GM12872 (cell line): Measurements from ENCODE around the gene HAT1.

Source experiments
- TF ChIP-seq, protein P1 (sequence below): IDR thresholded peaks from 3 replicates; pipeline ENCODE4 v1.5.1; 2011; ENCODE audit warnings: low read depth, mild to moderate bottlenecking, low read length, moderate library complexity; ENCODE audit not compliant: insufficient read depth

Gene HAT1

DNA sequence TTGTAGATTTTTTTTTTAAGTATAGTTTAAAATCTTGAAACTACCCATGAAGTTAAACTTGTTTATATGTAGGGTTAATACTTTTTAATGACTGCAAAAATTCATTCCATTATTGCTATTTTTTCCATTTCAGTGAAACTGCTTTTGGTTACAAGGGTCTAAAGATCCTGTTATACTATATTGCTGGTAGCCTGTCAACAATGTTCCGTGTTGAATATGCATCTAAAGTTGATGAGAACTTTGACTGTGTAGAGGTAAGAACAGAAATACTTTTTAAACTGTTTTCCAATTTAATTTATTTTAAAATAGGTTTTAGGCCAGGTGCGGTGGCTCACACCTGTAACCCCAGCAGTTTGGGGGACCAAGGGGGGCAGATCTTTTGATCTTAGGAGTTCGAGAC, 30.5 kb downstream of the HAT1 start:
- TF ChIP-seq, protein P1, sequence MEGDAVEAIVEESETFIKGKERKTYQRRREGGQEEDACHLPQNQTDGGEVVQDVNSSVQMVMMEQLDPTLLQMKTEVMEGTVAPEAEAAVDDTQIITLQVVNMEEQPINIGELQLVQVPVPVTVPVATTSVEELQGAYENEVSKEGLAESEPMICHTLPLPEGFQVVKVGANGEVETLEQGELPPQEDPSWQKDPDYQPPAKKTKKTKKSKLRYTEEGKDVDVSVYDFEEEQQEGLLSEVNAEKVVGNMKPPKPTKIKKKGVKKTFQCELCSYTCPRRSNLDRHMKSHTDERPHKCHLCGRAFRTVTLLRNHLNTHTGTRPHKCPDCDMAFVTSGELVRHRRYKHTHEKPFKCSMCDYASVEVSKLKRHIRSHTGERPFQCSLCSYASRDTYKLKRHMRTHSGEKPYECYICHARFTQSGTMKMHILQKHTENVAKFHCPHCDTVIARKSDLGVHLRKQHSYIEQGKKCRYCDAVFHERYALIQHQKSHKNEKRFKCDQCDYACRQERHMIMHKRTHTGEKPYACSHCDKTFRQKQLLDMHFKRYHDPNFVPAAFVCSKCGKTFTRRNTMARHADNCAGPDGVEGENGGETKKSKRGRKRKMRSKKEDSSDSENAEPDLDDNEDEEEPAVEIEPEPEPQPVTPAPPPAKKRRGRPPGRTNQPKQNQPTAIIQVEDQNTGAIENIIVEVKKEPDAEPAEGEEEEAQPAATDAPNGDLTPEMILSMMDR: no peak

DNA sequence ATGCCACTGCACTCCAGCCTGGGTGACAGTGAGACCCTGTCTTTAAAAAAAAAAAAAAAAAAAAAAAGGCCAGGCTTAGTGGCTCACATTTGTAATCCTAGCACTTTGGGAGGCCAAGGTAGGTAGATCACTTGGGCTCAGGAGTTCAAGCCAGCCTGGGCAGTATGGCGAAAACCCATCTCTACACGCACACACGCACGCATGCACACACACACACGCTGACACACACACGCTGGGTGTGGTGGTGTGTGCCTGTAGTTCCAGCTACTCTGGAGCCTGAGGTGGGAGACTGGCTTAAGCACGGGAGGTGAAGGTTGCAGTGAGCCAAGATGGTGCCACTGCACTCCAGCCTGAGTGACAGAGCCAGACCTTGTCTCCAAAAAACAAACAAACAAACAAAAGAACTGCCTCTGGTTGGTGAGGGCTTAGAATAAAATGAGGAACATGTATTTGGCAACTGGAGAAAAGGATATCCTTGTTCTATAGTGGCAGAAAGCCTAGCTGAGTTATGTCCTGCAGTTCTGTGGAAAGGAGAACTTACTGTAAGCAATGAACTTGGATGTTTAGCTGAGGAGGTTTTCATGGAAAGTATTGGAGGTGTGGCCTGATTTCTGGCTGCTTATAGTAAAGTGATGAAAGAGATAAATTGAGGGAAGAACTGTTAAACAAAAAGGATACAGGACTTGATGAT, 34.0 kb downstream of the HAT1 start:
- TF ChIP-seq, protein P1: no peak

DNA sequence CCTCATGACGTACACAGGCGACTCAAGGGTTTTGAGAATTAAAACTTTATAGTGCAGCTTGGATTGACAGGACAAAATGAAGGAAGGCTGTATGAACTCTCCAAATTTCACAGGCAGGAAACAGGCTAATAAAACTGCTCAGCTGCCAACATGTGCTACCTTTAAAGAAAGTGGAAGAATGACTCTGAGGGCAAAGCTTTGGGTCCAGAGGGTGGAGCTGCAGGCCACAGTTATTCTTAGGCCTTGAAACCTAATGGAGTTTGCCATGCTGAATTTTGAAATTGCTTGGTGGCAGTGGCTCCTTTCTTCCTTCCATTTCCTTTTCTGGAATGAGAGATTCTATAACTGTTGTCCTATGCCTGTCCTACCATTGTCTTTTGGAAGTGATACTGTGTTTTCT, 34.8 kb downstream of the HAT1 start:
- TF ChIP-seq, protein P1: no peak

DNA sequence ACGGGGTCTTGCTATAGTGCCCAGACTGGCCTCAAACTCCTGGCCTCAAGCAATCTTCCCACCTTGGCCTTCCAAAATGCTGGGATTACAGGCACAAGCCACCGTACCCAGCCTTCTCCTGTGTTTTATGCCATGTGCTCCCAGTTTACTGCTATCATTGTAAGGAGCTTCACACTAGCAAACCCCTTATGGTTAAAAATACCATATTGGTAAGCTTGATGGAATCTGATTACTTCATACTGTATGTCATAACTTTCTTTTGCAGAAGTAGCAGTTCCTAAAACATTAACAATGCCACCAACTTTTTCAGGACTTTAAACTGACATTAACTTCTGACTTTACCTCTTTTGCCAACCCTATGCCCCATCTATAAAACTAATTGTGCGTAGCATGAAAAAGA, 36.2 kb downstream of the HAT1 start:
- TF ChIP-seq, protein P1: no peak

DNA sequence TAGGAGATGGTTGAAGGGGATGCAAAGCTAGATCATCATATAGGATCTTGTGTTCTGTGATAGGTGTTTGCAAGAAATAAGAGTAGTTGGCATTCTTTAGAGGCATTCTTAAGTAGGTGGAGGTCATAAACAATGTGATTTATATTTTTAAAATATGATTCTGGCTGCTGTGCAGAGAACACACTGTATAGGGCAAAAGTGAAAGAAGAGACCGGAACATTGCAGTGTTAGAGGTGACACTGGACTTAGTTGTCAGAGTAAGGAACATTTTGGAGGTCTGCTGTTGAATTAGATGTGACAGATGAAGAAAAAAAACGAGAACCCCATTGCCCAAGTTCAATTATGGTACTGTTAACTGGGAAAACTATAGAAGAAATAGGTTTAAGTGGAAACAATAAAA, 37.7 kb downstream of the HAT1 start:
- TF ChIP-seq, protein P1: no peak

DNA sequence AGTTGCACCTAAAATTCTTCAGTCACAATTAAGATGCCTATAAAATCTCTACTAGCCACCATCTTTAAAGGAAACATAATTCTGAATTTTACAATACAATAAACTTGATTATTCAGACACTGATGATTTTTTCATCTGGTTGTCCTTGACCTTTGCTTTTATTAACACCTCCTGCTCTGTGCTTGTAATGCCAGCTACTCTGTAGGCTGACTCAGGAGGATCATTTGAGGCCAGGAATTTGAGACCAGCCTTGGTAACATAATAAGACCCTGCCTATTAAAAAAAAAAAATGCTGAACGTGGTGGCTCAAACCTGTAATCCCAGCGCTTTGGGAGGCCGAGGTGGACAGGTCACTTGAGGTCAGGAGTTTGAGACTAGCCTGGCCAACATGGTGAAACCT, 38.3 kb downstream of the HAT1 start:
- TF ChIP-seq, protein P1: no peak

DNA sequence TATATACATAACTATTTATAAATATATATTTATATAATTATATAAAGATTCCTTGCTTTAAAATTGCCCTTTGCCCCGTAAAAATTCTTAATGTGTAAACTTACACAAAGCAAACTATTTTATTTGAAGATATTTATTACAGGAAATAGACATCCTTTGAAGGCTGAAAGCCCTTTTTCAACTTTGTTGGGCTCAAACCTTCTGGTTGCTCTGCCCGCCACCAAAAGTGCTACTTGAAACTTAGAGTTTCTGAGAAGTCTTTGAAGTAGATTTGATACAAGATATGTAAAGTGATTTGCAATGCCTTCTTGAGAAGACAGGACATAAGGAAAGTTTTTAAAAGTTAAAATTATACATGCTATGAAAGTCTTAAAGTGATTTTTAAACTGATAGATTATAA, 40.9 kb downstream of the HAT1 start:
- TF ChIP-seq, protein P1: no peak
